IPS DF 4.7 (cell line): ENCODE measurements around the gene CCDC134.

Experiments
- DNase-seq: peaks from one replicate; pipeline ENCODE4 v3.0.0-alpha.2; 2013; ENCODE audit warnings: low spot score; ENCODE audit errors: extremely low read depth

The CCDC134 gene

GRCh38 chr22:41800348-41801146 lies at the start of gene CCDC134:
Gene CCDC134, plus strand, starts transcription at chr22:41800679. Its CDS starts 8,212 bp downstream, at chr22:41808891.
- DNase-seq = peak; percentile 58

- DNase-seq = no peak
Measured at GRCh38 chr22:41752011-41752970, 48.2 kb upstream of the CCDC134 start.

GRCh38 chr22:41753984-41754383 lies 46.5 kb upstream of the CCDC134 start:
- DNase-seq = no peak

GRCh38 chr22:41757502-41757901 lies 43.0 kb upstream of the CCDC134 start:
- DNase-seq = no peak

GRCh38 chr22:41758231-41758630 lies 42.2 kb upstream of the CCDC134 start:
- no peak for DNase-seq

- DNase-seq = peak; percentile 53
Measured at GRCh38 chr22:41762980-41763779, 37.3 kb upstream of the CCDC134 start.

- no peak for DNase-seq
Measured at GRCh38 chr22:41766476-41766875, 34.0 kb upstream of the CCDC134 start.

- DNase-seq = no peak
Measured at GRCh38 chr22:41768430-41768829, 32.0 kb upstream of the CCDC134 start.

- no peak for DNase-seq
Measured at GRCh38 chr22:41770715-41771468, 29.6 kb upstream of the CCDC134 start.

- no peak for DNase-seq
Measured at GRCh38 chr22:41772198-41772597, 28.3 kb upstream of the CCDC134 start.

- DNase-seq = no peak
Measured at GRCh38 chr22:41772645-41773044, 27.8 kb upstream of the CCDC134 start.

- no peak for DNase-seq
Measured at GRCh38 chr22:41775338-41775737, 25.1 kb upstream of the CCDC134 start.

GRCh38 chr22:41775976-41776375 lies 24.5 kb upstream of the CCDC134 start:
- DNase-seq = no peak

GRCh38 chr22:41776381-41776780 lies 24.1 kb upstream of the CCDC134 start:
- DNase-seq = no peak

- DNase-seq = no peak
Measured at GRCh38 chr22:41777749-41778425, 22.6 kb upstream of the CCDC134 start.

- DNase-seq = no peak
Measured at GRCh38 chr22:41779929-41780505, 20.5 kb upstream of the CCDC134 start.

GRCh38 chr22:41780746-41781505 lies 19.6 kb upstream of the CCDC134 start:
- DNase-seq = no peak

- no peak for DNase-seq
Measured at GRCh38 chr22:41781507-41781906, 19.0 kb upstream of the CCDC134 start.

- DNase-seq = no peak
Measured at GRCh38 chr22:41782316-41782715, 18.2 kb upstream of the CCDC134 start.
